Stomach (tissue), 9 donors: Measurements from ENCODE around the gene PTPRD. TPM values are rescaled to one million over a fixed set of nuclear protein-coding genes. Genes with fewer than 3 reads are reported as not detected.

Source experiments
- DNase-seq, 2 donors: peaks; one replicate each; pipeline versions ENCODE4 v3.0.0 to v3.0.0-alpha.2; 2013 to 2019
- H3K27ac ChIP-seq, 5 donors: fragments of 200-600 bp in 4 of 5; sonication (generic) in 4 of 5; one replicate each; pipeline ENCODE4 v1.5.1; 2013 to 2019; ENCODE audit warnings: mild to moderate bottlenecking in 1 of 5, moderate library complexity in 1 of 5
- H3K27me3 ChIP-seq, 3 donors: fragments of 200-600 bp; sonication (generic); one replicate each; pipeline ENCODE4 v1.5.1; 2017 to 2019; ENCODE audit warnings: mixed run types in 1 of 3
- H3K36me3 ChIP-seq, 4 donors: fragments of 200-600 bp; sonication (generic); 1 replicate in 3 of 4; 2 replicates in 1 of 4; pipeline ENCODE4 v1.5.1; 2016 to 2019
- H3K4me1 ChIP-seq, 4 donors: fragments of 200-600 bp; sonication (generic); one replicate each; pipeline ENCODE4 v1.5.1; 2016 to 2019
- H3K4me3 ChIP-seq, 4 donors: fragments of 200-600 bp; sonication (generic) in 3 of 4; one replicate each; pipeline ENCODE4 v1.5.1; 2016 to 2019; ENCODE audit warnings: mild to moderate bottlenecking in 1 of 4
- H3K9me3 ChIP-seq, 4 donors: fragments of 200-600 bp; sonication (generic); one replicate each; pipeline ENCODE4 v1.5.1; 2016 to 2019
- EP300 ChIP-seq: sonication (generic); formaldehyde crosslinking; IDR thresholded peaks from one replicate; pipeline ENCODE4 v1.6.1; 2017; ENCODE audit warnings: antibody characterized with exemption
- POLR2A ChIP-seq, 4 donors: fragments of 450-650 bp; IDR thresholded peaks; one replicate each; pipeline ENCODE4 v1.6.1; 2016; ENCODE audit warnings: antibody characterized with exemption in 4 of 4, control low read depth in 2 of 4, mild to moderate bottlenecking in 1 of 4, moderate library complexity in 1 of 4
- POLR2AphosphoS5 ChIP-seq, 3 donors: sonication (generic); formaldehyde crosslinking; IDR thresholded peaks; one replicate each; pipeline ENCODE4 v1.6.1; 2016; ENCODE audit warnings: antibody characterized with exemption in 3 of 3
- WGBS, 5 donors: extraction: QIAGEN DNeasy Blood & Tissue Kit in 3 of 5; methylation state at CpG; one replicate each; pipeline versions ENCODE4 v1.1.5 to v1.1.7; 2013 to 2018; 5-methylcytosine and 5-hydroxymethylcytosine counted together
- intact Hi-C: fragments of 100-400 bp; cut with DNase I; formaldehyde crosslinking; loops from one replicate; pipeline ENCODE4 v1.15.1; 2023; ENCODE audit warnings: low total_unique reads
- polyA plus RNA-seq, 3 donors: library from polyadenylated mRNA; stranded (reverse); fragments of 200-250 nt; gene quantifications; one replicate each; pipeline ENCODE4 v1.2.3, GENCODE V29; 2013
- total RNA-seq, 5 donors: library from RNA; depleted of rRNA; stranded (reverse); fragments of >200 nt; gene quantifications; one replicate each; pipeline versions ENCODE4 v1.1.0 to v1.2.3, GENCODE V29; 2014 to 2016
- TF ChIP-seq, protein P1 (sequence below), 7 experiments: fragments of 450-650 bp in 4 of 7; fragments of 200-600 bp in 3 of 7; sonication (generic) in 3 of 7; IDR thresholded peaks; one replicate each; pipeline ENCODE4 v1.5.1; 2016 to 2019; ENCODE audit warnings: antibody characterized with exemption in 7 of 7, control low read depth in 2 of 7, mild to moderate bottlenecking in 1 of 7
- donor health status: healthy with polysubstance abuse.
- donor health status: Bipolar disorder and iron deficiency.
- donor health status: healthy.

Gene PTPRD
- total and polyA plus RNA-seq, 8 donors = 0.12 to 53.1 (median 1.2) TPM

DNA sequence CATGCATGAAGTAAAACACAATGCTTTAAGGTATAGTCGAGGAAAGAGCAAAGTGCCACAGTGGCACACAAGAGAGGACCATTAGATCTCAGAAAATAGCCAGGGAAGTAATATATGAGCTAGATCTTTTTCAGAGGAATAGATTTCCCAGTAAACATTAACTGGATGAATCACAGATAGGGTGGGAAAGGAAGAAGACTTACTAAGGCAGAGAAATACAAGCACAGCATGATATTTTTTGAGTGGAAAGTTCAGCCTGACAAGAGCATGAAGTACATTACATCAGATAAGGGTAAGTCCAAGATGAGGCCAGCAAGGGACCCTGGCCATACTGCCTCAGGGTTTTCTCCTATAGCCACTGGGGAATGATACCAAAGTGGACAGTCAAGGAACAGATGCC is 2008.6 kb downstream of the PTPRD start:
- no peak for DNase-seq
- TF ChIP-seq POLR2AphosphoS5 (IDR thresholded peaks at IDR 0.05) = no peak
- TF ChIP-seq, protein P1, sequence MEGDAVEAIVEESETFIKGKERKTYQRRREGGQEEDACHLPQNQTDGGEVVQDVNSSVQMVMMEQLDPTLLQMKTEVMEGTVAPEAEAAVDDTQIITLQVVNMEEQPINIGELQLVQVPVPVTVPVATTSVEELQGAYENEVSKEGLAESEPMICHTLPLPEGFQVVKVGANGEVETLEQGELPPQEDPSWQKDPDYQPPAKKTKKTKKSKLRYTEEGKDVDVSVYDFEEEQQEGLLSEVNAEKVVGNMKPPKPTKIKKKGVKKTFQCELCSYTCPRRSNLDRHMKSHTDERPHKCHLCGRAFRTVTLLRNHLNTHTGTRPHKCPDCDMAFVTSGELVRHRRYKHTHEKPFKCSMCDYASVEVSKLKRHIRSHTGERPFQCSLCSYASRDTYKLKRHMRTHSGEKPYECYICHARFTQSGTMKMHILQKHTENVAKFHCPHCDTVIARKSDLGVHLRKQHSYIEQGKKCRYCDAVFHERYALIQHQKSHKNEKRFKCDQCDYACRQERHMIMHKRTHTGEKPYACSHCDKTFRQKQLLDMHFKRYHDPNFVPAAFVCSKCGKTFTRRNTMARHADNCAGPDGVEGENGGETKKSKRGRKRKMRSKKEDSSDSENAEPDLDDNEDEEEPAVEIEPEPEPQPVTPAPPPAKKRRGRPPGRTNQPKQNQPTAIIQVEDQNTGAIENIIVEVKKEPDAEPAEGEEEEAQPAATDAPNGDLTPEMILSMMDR (IDR thresholded peaks at IDR 0.05) = no peak
- TF ChIP-seq POLR2A (IDR thresholded peaks at IDR 0.05) = no peak
- Histone ChIP-seq H3K27me3 (no peaks in the 10 kb centered on the region), H3K9me3 (no peaks in the 10 kb centered on the region), H3K36me3 (no peaks in the 10 kb centered on the region), H3K4me3 (no peak overlapping the region), H3K27ac (no peak overlapping the region), H3K4me1 (no peaks in the 10 kb centered on the region)
- intact Hi-C loops = no loop called here
- WGBS, 5 donors = 57 to 85% (median 72%) methylated on average over 1 of the region's 1 CpG

DNA sequence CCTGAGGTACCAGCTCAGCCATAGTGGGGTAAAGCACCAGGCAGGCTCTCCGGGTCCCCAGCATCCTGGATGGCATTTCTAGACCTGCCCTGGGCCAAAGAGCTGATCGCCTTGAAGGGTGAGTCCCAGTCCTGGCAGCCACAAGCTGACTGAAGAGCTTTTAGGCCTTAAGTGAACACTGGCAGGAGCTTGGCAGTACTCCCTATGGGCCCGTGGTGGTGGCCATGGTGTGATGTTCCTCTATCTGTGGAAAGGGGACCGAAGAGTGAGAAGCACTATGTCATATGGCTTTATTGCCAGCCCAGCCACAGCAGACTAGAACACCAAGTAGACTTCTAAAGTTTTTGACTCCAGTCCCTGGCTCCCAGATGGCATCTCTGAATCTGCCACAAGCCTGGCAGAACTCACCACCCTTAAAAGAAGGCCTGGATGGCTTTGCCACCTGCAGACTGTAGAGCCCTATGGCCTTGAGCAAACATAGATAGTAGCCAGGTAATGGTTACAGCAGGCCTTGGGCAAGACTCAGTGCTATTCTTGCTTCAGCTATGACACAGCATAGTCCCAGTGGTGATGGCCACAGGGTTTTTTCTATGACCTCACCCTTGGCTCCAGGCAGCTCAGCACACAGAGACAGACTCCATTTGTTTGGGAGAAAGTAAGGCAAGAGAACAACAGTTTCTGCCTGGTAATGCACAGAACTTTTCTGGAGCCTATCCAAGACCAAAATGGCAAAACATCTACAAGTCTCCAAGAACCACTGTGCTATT is 2011.7 kb downstream of the PTPRD start:
- no peaks in the 10 kb centered on the region for H3K9me3 ChIP-seq
- H3K4me1 ChIP-seq = no peaks in the 10 kb centered on the region
- DNase-seq = no peak
- H3K27ac ChIP-seq = no peak overlapping the region
- H3K27me3 ChIP-seq = no peaks in the 10 kb centered on the region
- no peak overlapping the region for H3K4me3 ChIP-seq
- TF ChIP-seq EP300 (no peak), POLR2A (IDR thresholded peaks at IDR 0.05) (no peak), POLR2AphosphoS5 (IDR thresholded peaks at IDR 0.05) (no peak)
- TF ChIP-seq, protein P1 (IDR thresholded peaks at IDR 0.05) = no peak
- H3K36me3 ChIP-seq = no peaks in the 10 kb centered on the region
- intact Hi-C loops = no loop called here
- WGBS, 5 donors = 89 to 100% (median 91%) methylated on average over 3 to 4 of the region's 4 CpGs

DNA sequence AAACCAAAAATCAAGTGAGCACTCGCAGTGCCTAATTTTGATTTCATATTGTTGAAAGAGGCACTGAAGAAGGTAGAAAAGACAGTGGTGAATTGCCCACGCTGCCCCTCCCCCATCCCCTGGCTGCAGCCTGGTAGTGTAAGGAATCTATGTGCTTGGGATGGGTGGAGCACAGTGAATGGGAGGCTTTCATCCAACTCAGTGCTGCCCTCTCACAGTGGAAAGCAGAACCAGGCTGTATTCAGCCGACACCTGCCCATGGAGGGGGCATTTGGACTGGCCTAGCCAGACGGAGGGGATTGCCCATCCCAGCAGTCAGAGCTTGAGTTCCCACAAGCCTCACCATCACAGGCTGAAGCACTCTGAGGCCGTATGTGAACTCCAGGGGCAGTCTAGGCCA is 2012.9 kb downstream of the PTPRD start:
- WGBS, 5 donors = 84 to 94% (median 91%) methylated on average over 5 of the region's 5 CpGs
- intact Hi-C loops = no loop called here

DNA sequence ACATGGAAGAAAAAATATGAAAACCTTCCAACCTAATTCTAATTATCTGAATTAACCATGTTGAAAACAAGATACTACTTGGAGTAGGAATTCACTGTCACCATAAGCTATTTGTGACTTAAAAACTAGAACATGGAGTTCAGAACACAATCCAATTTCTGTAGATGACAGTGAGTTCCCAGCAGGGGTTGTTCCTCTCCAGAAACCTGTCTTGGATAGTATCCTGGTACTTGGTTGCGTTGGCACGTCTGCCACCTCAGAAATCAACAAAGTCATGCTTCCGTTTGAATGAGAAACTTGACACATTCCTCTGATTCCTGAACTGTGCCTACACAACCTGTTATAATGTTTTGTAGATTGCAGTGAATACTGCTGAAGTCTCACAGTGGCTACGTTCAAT is 2023.3 kb downstream of the PTPRD start:
- Histone ChIP-seq H3K36me3 (no peaks in the 10 kb centered on the region), H3K27me3 (no peaks in the 10 kb centered on the region), H3K4me3 (no peak overlapping the region), H3K27ac (no peak overlapping the region), H3K4me1 (no peaks in the 10 kb centered on the region), H3K9me3 (no peaks in the 10 kb centered on the region)
- no peak for TF ChIP-seq EP300
- TF ChIP-seq, protein P1 (IDR thresholded peaks at IDR 0.05) = no peak
- no peak for TF ChIP-seq POLR2AphosphoS5 (IDR thresholded peaks at IDR 0.05)
- no peak for TF ChIP-seq POLR2A (IDR thresholded peaks at IDR 0.05)
- WGBS, 5 donors = 87 to 90% (median 89%) methylated on average over 4 of the region's 4 CpGs
- no peak for DNase-seq
- intact Hi-C loops = no loop called here

More for the DNA sequence above, 2012.9 kb downstream of the PTPRD start:
- no peaks in the 10 kb centered on the region for H3K27me3 ChIP-seq
- H3K4me3 ChIP-seq = no peak overlapping the region
- DNase-seq = no peak
- no peak overlapping the region for H3K27ac ChIP-seq
- H3K36me3 ChIP-seq = no peaks in the 10 kb centered on the region
- no peaks in the 10 kb centered on the region for H3K9me3 ChIP-seq
- no peaks in the 10 kb centered on the region for H3K4me1 ChIP-seq
- TF ChIP-seq EP300 (no peak), POLR2A (IDR thresholded peaks at IDR 0.05) (no peak), POLR2AphosphoS5 (IDR thresholded peaks at IDR 0.05) (no peak)
- TF ChIP-seq, protein P1 (IDR thresholded peaks at IDR 0.05) = no peak
